HCT116 (cell line): ENCODE measurements around the gene KIAA1671. TPM values are rescaled to one million over a fixed set of nuclear protein-coding genes. Genes with fewer than 3 reads are reported as not detected.

Experiments used
- ATAC-seq: fragments of 200-7000 bp; cut with Tn5 transposase; 2 replicates; pipeline ENCODE4 v1.9.1; 2020; ENCODE audit warnings: mild to moderate bottlenecking, moderate library complexity
- BruUV-seq: library from RNA; stranded (reverse); fragments of 400-500 nt; replicated peaks from 2 replicates; lab custom pipeline; 2021; lab: Mats Ljungman, UMichigan
- CTCF ChIA-PET: fragments of 300-600 bp; sonication (Branson Sonifier 250); formaldehyde crosslinking; loops from one replicate; lab custom pipeline; 2021; ENCODE audit warnings: antibody characterized with exemption; lab: Charles Lee
- POLR2A ChIA-PET: fragments of 300-600, 350-600 bp; sonication (Branson Sonifier 250); formaldehyde crosslinking; loops from one replicate; lab custom pipeline; 2021; ENCODE audit warnings: antibody characterized with exemption; lab: Charles Lee
- RAD21 ChIA-PET, 2 experiments: fragments of 300-600 bp; sonication (Branson Sonifier 250); formaldehyde crosslinking; loops; one replicate each; lab custom pipeline; 2023; ENCODE audit warnings: low total read pairs in 2 of 2; ENCODE audit not compliant: uncharacterized antibody in 2 of 2, unreplicated experiment in 2 of 2, low non-redundant PET in 1 of 2; lab: Charles Lee
- DNase-seq: peaks from one replicate; pipeline ENCODE4 v3.0.0-alpha.2; 2010; ENCODE audit warnings: low read depth, low spot score
- H2AFZ ChIP-seq: fragments of 200-600 bp; shearing (Covaris generic), sonication (generic); 2 replicates; pipeline ENCODE4 v1.6.1; 2017; ENCODE audit warnings: low read depth, mixed run types, mixed read lengths, antibody characterized with exemption, low read length; ENCODE audit not compliant: poor library complexity, severe bottlenecking
- H3K27ac ChIP-seq: 2 replicates; pipeline ENCODE4 v1.5.1; 2012; ENCODE audit warnings: low read depth, low read length
- H3K27me3 ChIP-seq: fragments of 200-600 bp; sonication (generic); 2 replicates; pipeline ENCODE4 v1.6.1; 2016; ENCODE audit warnings: mixed run types, low read length, mixed read lengths; ENCODE audit not compliant: insufficient read depth
- H3K36me3 ChIP-seq, 2 experiments: fragments of 200-500 bp in 1 of 2; fragments of 200-600 bp in 1 of 2; sonication (Bioruptor generic) in 1 of 2; sonication (generic) in 1 of 2; 2 replicates each; pipeline versions ENCODE4 v1.5.1 to v1.6.1; 2014 to 2016; ENCODE audit warnings: low read length in 2 of 2, inconsistent platforms in 1 of 2, mixed read lengths in 1 of 2, mixed run types in 1 of 2; ENCODE audit not compliant: insufficient read depth in 2 of 2, control insufficient read depth in 1 of 2
- H3K4me1 ChIP-seq, 2 experiments: fragments of 200-600 bp in 1 of 2; sonication (generic) in 1 of 2; 2 replicates each; pipeline versions ENCODE4 v1.5.1 to v1.6.1; 2012 to 2017; ENCODE audit warnings: low read length in 2 of 2, inconsistent platforms in 1 of 2, mild to moderate bottlenecking in 1 of 2, mixed read lengths in 1 of 2, mixed run types in 1 of 2, moderate library complexity in 1 of 2; ENCODE audit not compliant: insufficient read depth in 2 of 2, control insufficient read depth in 1 of 2
- H3K4me2 ChIP-seq: fragments of 200-600 bp; sonication (generic); 2 replicates; pipeline ENCODE4 v1.6.1; 2017; ENCODE audit warnings: mixed run types, low read length, mixed read lengths
- H3K4me3 ChIP-seq, 2 experiments: fragments of 200-600 bp in 1 of 2; sonication (generic) in 1 of 2; replicated peaks in 1 of 2; 2 replicates each; pipeline ENCODE4 v1.5.1; 2011 to 2016; ENCODE audit warnings: low read length in 2 of 2, control low read depth in 1 of 2, low read depth in 1 of 2, mild to moderate bottlenecking in 1 of 2, mixed read lengths in 1 of 2, mixed run types in 1 of 2
- H3K79me2 ChIP-seq: fragments of 200-600 bp; sonication (generic); 2 replicates; pipeline ENCODE4 v1.6.1; 2017; ENCODE audit warnings: mild to moderate bottlenecking, mixed run types, low read length, moderate library complexity, mixed read lengths; ENCODE audit not compliant: insufficient read depth
- H3K9ac ChIP-seq: fragments of 200-600 bp; sonication (generic); 2 replicates; pipeline ENCODE4 v1.6.1; 2016; ENCODE audit warnings: low read length, mixed read lengths
- H3K9me2 ChIP-seq: fragments of 200-600 bp; sonication (generic), shearing (Covaris generic); 2 replicates; pipeline ENCODE4 v1.6.1; 2017; ENCODE audit warnings: mixed run types, mild to moderate bottlenecking, moderate library complexity; ENCODE audit not compliant: insufficient read depth
- H3K9me3 ChIP-seq, 2 experiments: fragments of 200-500 bp in 1 of 2; fragments of 200-600 bp in 1 of 2; sonication (Bioruptor generic) in 1 of 2; sonication (generic) in 1 of 2; 2 replicates each; pipeline ENCODE4 v1.6.1; 2014 to 2017; ENCODE audit warnings: low read length in 2 of 2, mixed read lengths in 2 of 2, inconsistent platforms in 1 of 2, low read depth in 1 of 2, mild to moderate bottlenecking in 1 of 2, mixed run types in 1 of 2, moderate library complexity in 1 of 2; ENCODE audit not compliant: control insufficient read depth in 1 of 2, insufficient read depth in 1 of 2
- H4K20me1 ChIP-seq: fragments of 200-600 bp; sonication (generic), shearing (Covaris generic); 2 replicates; pipeline ENCODE4 v1.6.1; 2017; ENCODE audit warnings: mixed run types, mild to moderate bottlenecking, moderate library complexity; ENCODE audit not compliant: insufficient read depth
- CBX3 ChIP-seq: IDR thresholded peaks from 2 replicates; pipeline ENCODE4 v1.6.1; 2012; ENCODE audit warnings: low read depth
- ELF1 ChIP-seq: IDR thresholded peaks from 2 replicates; pipeline ENCODE4 v1.6.1; 2012; ENCODE audit warnings: low read depth, borderline replicate concordance
- EZH2 ChIP-seq: fragments of 200-600 bp; sonication (generic); IDR thresholded peaks from 2 replicates; pipeline ENCODE4 v1.6.1; 2017; ENCODE audit warnings: antibody characterized with exemption, mixed run types
- EZH2phosphoT487 ChIP-seq: fragments of 200-600 bp; IDR thresholded peaks from 2 replicates; pipeline ENCODE4 v1.6.1; 2018; ENCODE audit warnings: antibody characterized with exemption, borderline replicate concordance
- JUND ChIP-seq: IDR thresholded peaks from 2 replicates; pipeline ENCODE4 v1.6.1; 2012
- POLR2AphosphoS5 ChIP-seq: IDR thresholded peaks from 2 replicates; pipeline ENCODE4 v1.6.1; 2011; ENCODE audit warnings: mild to moderate bottlenecking, low read depth, low read length, moderate library complexity
- RAD21 ChIP-seq: IDR thresholded peaks from 2 replicates; pipeline ENCODE4 v1.6.1; 2012; ENCODE audit warnings: low read depth, mild to moderate bottlenecking
- SIN3A ChIP-seq: IDR thresholded peaks from 2 replicates; pipeline ENCODE4 v1.6.1; 2012; ENCODE audit warnings: low read depth
- SP1 ChIP-seq: IDR thresholded peaks from 2 replicates; pipeline ENCODE4 v1.6.1; 2012; ENCODE audit warnings: low read depth
- TCF7L2 ChIP-seq: IDR thresholded peaks from 2 replicates; pipeline ENCODE4 v1.7.0; 2011; ENCODE audit warnings: borderline replicate concordance, inconsistent platforms; ENCODE audit not compliant: insufficient read depth, insufficient read length; ENCODE audit errors: extremely low read depth
- YY1 ChIP-seq: IDR thresholded peaks from 2 replicates; pipeline ENCODE4 v1.6.1; 2011; ENCODE audit warnings: low read length, low read depth, moderate library complexity, mild to moderate bottlenecking; ENCODE audit not compliant: insufficient replicate concordance; ENCODE audit errors: extremely low read depth
- ZFX ChIP-seq: fragments of 450-650 bp; IDR thresholded peaks from 2 replicates; pipeline ENCODE4 v1.6.1; 2017
- ZNF274 ChIP-seq: fragments of 200-500 bp; sonication (Bioruptor generic); IDR thresholded peaks from 2 replicates; pipeline ENCODE4 v1.6.1; 2014; ENCODE audit warnings: mild to moderate bottlenecking, low read depth, low read length, inconsistent platforms
- intact Hi-C: fragments of 100-400 bp; cut with micrococcal nuclease; formaldehyde crosslinking; loops from 2 replicates; pipeline ENCODE4 v1.10.0; 2022
- total RNA-seq: library from RNA; stranded (reverse); gene quantifications from one replicate; pipeline ENCODE4 v1.2.1, GENCODE V29; 2021; ENCODE audit not compliant: unreplicated experiment
- TF ChIP-seq, protein P1 (sequence below): IDR thresholded peaks from 2 replicates; pipeline ENCODE4 v1.6.1; 2012
- TF ChIP-seq, protein P2 (sequence below), 3 experiments: fragments of 200-600 bp in 1 of 3; sonication (generic) in 1 of 3; IDR thresholded peaks in 2 of 3; conservative IDR thresholded peaks in 1 of 3; 2 replicates each; pipeline ENCODE4 v1.5.1; 2012 to 2017; ENCODE audit warnings: low read depth in 2 of 3, low read length in 2 of 3, antibody characterized with exemption in 1 of 3, borderline replicate concordance in 1 of 3, control low read depth in 1 of 3, mild to moderate bottlenecking in 1 of 3, mixed read lengths in 1 of 3, mixed run types in 1 of 3, moderate library complexity in 1 of 3; ENCODE audit not compliant: insufficient read depth in 1 of 3
- TF ChIP-seq, protein P3 (sequence below): IDR thresholded peaks from 2 replicates; pipeline ENCODE4 v1.6.1; 2011; ENCODE audit warnings: mild to moderate bottlenecking, low read length, moderate library complexity; ENCODE audit not compliant: insufficient replicate concordance; ENCODE audit errors: extremely low read depth
- TF ChIP-seq, protein P4 (sequence below): IDR thresholded peaks from 2 replicates; pipeline ENCODE4 v1.6.1; 2012; ENCODE audit warnings: low read depth
- TF ChIP-seq, protein P5 (sequence below): IDR thresholded peaks from 2 replicates; pipeline ENCODE4 v1.6.1; 2012

Gene KIAA1671
- total RNA-seq, 1 experiment from 2014 or later: 36.8 TPM

DNA sequence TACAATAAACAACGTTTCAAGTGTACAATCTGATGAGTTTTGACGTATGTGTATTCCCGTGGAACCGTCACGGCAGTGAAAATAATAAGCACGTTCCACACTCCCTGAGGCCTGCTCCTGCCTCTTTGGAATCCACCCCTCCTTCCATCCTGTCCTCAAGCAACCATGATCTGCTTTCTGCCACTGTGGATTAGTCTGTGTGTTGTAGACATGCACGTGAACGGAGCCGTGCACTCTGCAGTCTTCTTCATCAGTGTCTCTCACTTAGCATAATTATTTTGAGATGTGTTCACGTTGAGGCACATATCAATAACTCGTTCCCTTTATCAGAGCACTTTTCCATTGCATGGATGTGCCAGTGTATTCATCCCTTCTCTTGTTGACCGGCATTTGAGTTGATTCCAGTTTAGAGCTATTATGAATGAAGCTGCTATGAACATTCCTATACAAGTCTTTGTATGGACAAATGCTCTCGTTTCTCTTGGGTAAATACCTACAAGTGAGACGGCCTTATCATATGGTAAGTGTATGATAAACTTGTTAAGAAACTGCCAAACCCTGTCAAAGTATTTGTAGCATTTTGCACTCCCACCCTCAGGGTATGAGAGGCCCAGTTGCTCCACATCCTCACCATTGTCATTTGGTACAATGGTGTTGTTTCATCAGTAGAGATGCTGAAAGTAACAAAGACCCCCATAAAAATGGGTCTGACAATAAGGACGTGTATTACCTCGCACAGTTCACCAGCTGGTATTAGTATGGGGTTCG lies 144.3 kb downstream of the KIAA1671 start:
- H3K9me2 ChIP-seq: no peaks in the 10 kb centered on the region
- no peak overlapping the region for H3K4me2 ChIP-seq
- no peaks in the 10 kb centered on the region for H4K20me1 ChIP-seq
- H3K36me3 ChIP-seq: no peaks in the 10 kb centered on the region
- no peak for DNase-seq
- ATAC-seq: no peak
- H3K79me2 ChIP-seq: no peaks in the 10 kb centered on the region
- POLR2A ChIA-PET: no interaction called here
- no peak overlapping the region for H2AFZ ChIP-seq
- RAD21 ChIA-PET: no interaction called here
- intact Hi-C loops: no loop called here
- no peak overlapping the region for H3K27ac ChIP-seq
- H3K4me1 ChIP-seq: no peaks in the 10 kb centered on the region
- no peaks in the 10 kb centered on the region for H3K9me3 ChIP-seq
- no peak overlapping the region for H3K9ac ChIP-seq
- CTCF ChIA-PET: no interaction called here
- BruUV-seq: no TSS peak
- H3K27me3 ChIP-seq: no peaks in the 10 kb centered on the region
- H3K4me3 ChIP-seq: no peak overlapping the region
- TF ChIP-seq YY1: no peak
- no peak for TF ChIP-seq EZH2phosphoT487
- TF ChIP-seq SP1: no peak
- TF ChIP-seq JUND: no peak
- TF ChIP-seq POLR2AphosphoS5: no peak
- TF ChIP-seq RAD21: no peak
- TF ChIP-seq, protein P1, sequence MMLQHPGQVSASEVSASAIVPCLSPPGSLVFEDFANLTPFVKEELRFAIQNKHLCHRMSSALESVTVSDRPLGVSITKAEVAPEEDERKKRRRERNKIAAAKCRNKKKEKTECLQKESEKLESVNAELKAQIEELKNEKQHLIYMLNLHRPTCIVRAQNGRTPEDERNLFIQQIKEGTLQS: no peak
- no peak for TF ChIP-seq ZNF274
- TF ChIP-seq, protein P2, sequence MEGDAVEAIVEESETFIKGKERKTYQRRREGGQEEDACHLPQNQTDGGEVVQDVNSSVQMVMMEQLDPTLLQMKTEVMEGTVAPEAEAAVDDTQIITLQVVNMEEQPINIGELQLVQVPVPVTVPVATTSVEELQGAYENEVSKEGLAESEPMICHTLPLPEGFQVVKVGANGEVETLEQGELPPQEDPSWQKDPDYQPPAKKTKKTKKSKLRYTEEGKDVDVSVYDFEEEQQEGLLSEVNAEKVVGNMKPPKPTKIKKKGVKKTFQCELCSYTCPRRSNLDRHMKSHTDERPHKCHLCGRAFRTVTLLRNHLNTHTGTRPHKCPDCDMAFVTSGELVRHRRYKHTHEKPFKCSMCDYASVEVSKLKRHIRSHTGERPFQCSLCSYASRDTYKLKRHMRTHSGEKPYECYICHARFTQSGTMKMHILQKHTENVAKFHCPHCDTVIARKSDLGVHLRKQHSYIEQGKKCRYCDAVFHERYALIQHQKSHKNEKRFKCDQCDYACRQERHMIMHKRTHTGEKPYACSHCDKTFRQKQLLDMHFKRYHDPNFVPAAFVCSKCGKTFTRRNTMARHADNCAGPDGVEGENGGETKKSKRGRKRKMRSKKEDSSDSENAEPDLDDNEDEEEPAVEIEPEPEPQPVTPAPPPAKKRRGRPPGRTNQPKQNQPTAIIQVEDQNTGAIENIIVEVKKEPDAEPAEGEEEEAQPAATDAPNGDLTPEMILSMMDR (IDR thresholded peaks at IDR 0.05 in 2 of 3, conservative IDR thresholded peaks at IDR 0.05 in 1 of 3; ENCODE audit: borderline replicate concordance in 1 of 3, insufficient read depth in 1 of 3, low read depth in 2 of 3, low read length in 2 of 3): no peak
- TF ChIP-seq ELF1: no peak
- TF ChIP-seq, protein P3, sequence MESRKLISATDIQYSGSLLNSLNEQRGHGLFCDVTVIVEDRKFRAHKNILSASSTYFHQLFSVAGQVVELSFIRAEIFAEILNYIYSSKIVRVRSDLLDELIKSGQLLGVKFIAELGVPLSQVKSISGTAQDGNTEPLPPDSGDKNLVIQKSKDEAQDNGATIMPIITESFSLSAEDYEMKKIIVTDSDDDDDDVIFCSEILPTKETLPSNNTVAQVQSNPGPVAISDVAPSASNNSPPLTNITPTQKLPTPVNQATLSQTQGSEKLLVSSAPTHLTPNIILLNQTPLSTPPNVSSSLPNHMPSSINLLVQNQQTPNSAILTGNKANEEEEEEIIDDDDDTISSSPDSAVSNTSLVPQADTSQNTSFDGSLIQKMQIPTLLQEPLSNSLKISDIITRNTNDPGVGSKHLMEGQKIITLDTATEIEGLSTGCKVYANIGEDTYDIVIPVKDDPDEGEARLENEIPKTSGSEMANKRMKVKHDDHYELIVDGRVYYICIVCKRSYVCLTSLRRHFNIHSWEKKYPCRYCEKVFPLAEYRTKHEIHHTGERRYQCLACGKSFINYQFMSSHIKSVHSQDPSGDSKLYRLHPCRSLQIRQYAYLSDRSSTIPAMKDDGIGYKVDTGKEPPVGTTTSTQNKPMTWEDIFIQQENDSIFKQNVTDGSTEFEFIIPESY: no peak
- no peak for TF ChIP-seq TCF7L2
- TF ChIP-seq ZFX: no peak
- TF ChIP-seq EZH2: no peak
- no peak for TF ChIP-seq CBX3
- TF ChIP-seq SIN3A: no peak
- TF ChIP-seq, protein P4, sequence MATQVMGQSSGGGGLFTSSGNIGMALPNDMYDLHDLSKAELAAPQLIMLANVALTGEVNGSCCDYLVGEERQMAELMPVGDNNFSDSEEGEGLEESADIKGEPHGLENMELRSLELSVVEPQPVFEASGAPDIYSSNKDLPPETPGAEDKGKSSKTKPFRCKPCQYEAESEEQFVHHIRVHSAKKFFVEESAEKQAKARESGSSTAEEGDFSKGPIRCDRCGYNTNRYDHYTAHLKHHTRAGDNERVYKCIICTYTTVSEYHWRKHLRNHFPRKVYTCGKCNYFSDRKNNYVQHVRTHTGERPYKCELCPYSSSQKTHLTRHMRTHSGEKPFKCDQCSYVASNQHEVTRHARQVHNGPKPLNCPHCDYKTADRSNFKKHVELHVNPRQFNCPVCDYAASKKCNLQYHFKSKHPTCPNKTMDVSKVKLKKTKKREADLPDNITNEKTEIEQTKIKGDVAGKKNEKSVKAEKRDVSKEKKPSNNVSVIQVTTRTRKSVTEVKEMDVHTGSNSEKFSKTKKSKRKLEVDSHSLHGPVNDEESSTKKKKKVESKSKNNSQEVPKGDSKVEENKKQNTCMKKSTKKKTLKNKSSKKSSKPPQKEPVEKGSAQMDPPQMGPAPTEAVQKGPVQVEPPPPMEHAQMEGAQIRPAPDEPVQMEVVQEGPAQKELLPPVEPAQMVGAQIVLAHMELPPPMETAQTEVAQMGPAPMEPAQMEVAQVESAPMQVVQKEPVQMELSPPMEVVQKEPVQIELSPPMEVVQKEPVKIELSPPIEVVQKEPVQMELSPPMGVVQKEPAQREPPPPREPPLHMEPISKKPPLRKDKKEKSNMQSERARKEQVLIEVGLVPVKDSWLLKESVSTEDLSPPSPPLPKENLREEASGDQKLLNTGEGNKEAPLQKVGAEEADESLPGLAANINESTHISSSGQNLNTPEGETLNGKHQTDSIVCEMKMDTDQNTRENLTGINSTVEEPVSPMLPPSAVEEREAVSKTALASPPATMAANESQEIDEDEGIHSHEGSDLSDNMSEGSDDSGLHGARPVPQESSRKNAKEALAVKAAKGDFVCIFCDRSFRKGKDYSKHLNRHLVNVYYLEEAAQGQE: no peak
- TF ChIP-seq, protein P5, sequence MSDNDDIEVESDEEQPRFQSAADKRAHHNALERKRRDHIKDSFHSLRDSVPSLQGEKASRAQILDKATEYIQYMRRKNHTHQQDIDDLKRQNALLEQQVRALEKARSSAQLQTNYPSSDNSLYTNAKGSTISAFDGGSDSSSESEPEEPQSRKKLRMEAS: no peak
